GM21515 (cell line): Measurements from ENCODE around the gene SP2.

Source experiments
- ATAC-seq: cut with Tn5 transposase; IDR thresholded peaks from one replicate; pipeline ENCODE4 v1.9.1; 2021; ENCODE audit not compliant: unreplicated experiment

Gene SP2

GRCh38 chr17:47969930-47970724 is 74.1 kb downstream of the SP2 start:
- ATAC-seq: no peak

GRCh38 chr17:47970725-47971499 is 74.9 kb downstream of the SP2 start, which contains the start of gene CDK5RAP3:
TSS of gene CDK5RAP3 (plus strand) at chr17:47971113. CDS start at chr17:47971147, 34 bp downstream.
- peak; percentile 96 for ATAC-seq

- ATAC-seq: no peak
These were observed 77.5 kb downstream of the SP2 start for GRCh38 chr17:47973541-47973940.

GRCh38 chr17:47975189-47975822 is 79.3 kb downstream of the SP2 start:
- ATAC-seq: no peak

- no peak for ATAC-seq
These were observed 79.8 kb downstream of the SP2 start for GRCh38 chr17:47975823-47976205.

GRCh38 chr17:47978324-47978723 is 82.3 kb downstream of the SP2 start:
- no peak for ATAC-seq
